Neural cell (in vitro differentiated cells): ENCODE measurements around the gene FHDC1. TPM values are rescaled to one million over a fixed set of nuclear protein-coding genes. Genes with fewer than 3 reads are reported as not detected.

Source experiments
- H2AFZ ChIP-seq: fragments of 200-600, 300-800 bp; sonication (generic), shearing (Covaris generic); 2 replicates; pipeline ENCODE4 v1.6.0; 2014; ENCODE audit warnings: low read depth, mild to moderate bottlenecking, antibody characterized with exemption, low read length, moderate library complexity
- H3F3A ChIP-seq: fragments of 200-600 bp; shearing (Covaris generic); 2 replicates; pipeline ENCODE4 v1.6.1; 2016; ENCODE audit warnings: mild to moderate bottlenecking, moderate library complexity, mixed read lengths, antibody characterized with exemption, low read length; ENCODE audit not compliant: insufficient read depth, poor library complexity, severe bottlenecking
- H3K27ac ChIP-seq: fragments of 200-600, 300-800 bp; sonication (generic), shearing (Covaris generic); 2 replicates; pipeline ENCODE4 v1.5.1; 2014; ENCODE audit warnings: mild to moderate bottlenecking, low read length, moderate library complexity
- H3K27me3 ChIP-seq: fragments of 300-800, 200-600 bp; sonication (generic), shearing (Covaris generic); 2 replicates; pipeline ENCODE4 v1.6.0; 2014; ENCODE audit warnings: mild to moderate bottlenecking, low read depth, low read length, moderate library complexity; ENCODE audit not compliant: insufficient read depth
- H3K36me3 ChIP-seq: fragments of 300-800, 200-600 bp; sonication (generic), shearing (Covaris generic); 2 replicates; pipeline ENCODE4 v1.5.1; 2014; ENCODE audit warnings: mild to moderate bottlenecking, antibody characterized with exemption, low read length, moderate library complexity; ENCODE audit not compliant: insufficient read depth
- H3K4me2 ChIP-seq: fragments of 300-800, 200-600 bp; sonication (generic), shearing (Covaris generic); 2 replicates; pipeline ENCODE4 v1.6.0; 2014; ENCODE audit warnings: mild to moderate bottlenecking, low read length
- H3K4me3 ChIP-seq: fragments of 300-800, 200-600 bp; sonication (generic), shearing (Covaris generic); 2 replicates; pipeline ENCODE4 v1.5.1; 2014; ENCODE audit warnings: mild to moderate bottlenecking, low read length, moderate library complexity
- H3K79me2 ChIP-seq: fragments of 200-600 bp; shearing (Covaris generic); replicated peaks from 2 replicates; pipeline ENCODE4 v1.6.0; 2014; ENCODE audit warnings: mild to moderate bottlenecking, low read length, moderate library complexity; ENCODE audit not compliant: insufficient read depth
- H3K9ac ChIP-seq: fragments of 300-800, 200-600 bp; sonication (generic), shearing (Covaris generic); 2 replicates; pipeline ENCODE4 v1.6.1; 2016; ENCODE audit warnings: mild to moderate bottlenecking, low read length, mixed read lengths
- H3K9me2 ChIP-seq: fragments of 200-600 bp; shearing (Covaris generic); 2 replicates; pipeline ENCODE4 v1.6.1; 2016; ENCODE audit warnings: mild to moderate bottlenecking, low read length, mixed read lengths; ENCODE audit not compliant: insufficient read depth
- H3K9me3 ChIP-seq: fragments of 200-600, 300-800 bp; sonication (generic), shearing (Covaris generic); 2 replicates; pipeline ENCODE4 v1.6.1; 2016; ENCODE audit warnings: mild to moderate bottlenecking, mixed run types, low read length, moderate library complexity, mixed read lengths
- H4K20me1 ChIP-seq: fragments of 200-600 bp; shearing (Covaris generic); 2 replicates; pipeline ENCODE4 v1.6.1; 2016; ENCODE audit warnings: mild to moderate bottlenecking, mixed run types; ENCODE audit not compliant: insufficient read depth
- CTCF ChIP-seq: fragments of 450-650 bp; IDR thresholded peaks from 2 replicates; pipeline ENCODE4 v1.5.1; 2014; ENCODE audit warnings: antibody characterized with exemption, mild to moderate bottlenecking, moderate library complexity; ENCODE audit not compliant: poor library complexity, severe bottlenecking
- EP300 ChIP-seq: fragments of 450-650 bp; conservative IDR thresholded peaks from 2 replicates; pipeline ENCODE4 v1.6.1; 2014; ENCODE audit warnings: antibody characterized with exemption, mild to moderate bottlenecking, moderate library complexity; ENCODE audit not compliant: poor library complexity, severe bottlenecking
- EZH2 ChIP-seq: fragments of 200-600, 300-800 bp; shearing (Covaris generic), sonication (generic); IDR thresholded peaks from 2 replicates; pipeline ENCODE4 v1.6.1; 2014; ENCODE audit warnings: antibody characterized with exemption, low read length, borderline replicate concordance, mild to moderate bottlenecking; ENCODE audit not compliant: insufficient read depth, poor library complexity, severe bottlenecking
- MXI1 ChIP-seq: fragments of 450-650 bp; conservative IDR thresholded peaks from 2 replicates; pipeline ENCODE4 v1.6.1; 2014; ENCODE audit warnings: antibody characterized with exemption, mild to moderate bottlenecking; ENCODE audit not compliant: poor library complexity, severe bottlenecking
- POLR2AphosphoS5 ChIP-seq: IDR thresholded peaks from 2 replicates; pipeline ENCODE4 v1.6.1; 2012
- RAD21 ChIP-seq: fragments of 450-650 bp; conservative IDR thresholded peaks from 2 replicates; pipeline ENCODE4 v1.6.1; 2014; ENCODE audit warnings: antibody characterized with exemption, mild to moderate bottlenecking, moderate library complexity
- REST ChIP-seq: IDR thresholded peaks from 2 replicates; pipeline ENCODE4 v1.6.1; 2012; ENCODE audit warnings: borderline replicate concordance
- SMC3 ChIP-seq: fragments of 450-650 bp; conservative IDR thresholded peaks from 2 replicates; pipeline ENCODE4 v1.6.1; 2014; ENCODE audit warnings: antibody characterized with exemption, mild to moderate bottlenecking, moderate library complexity; ENCODE audit not compliant: poor library complexity
- TAF1 ChIP-seq: IDR thresholded peaks from 2 replicates; pipeline ENCODE4 v1.6.1; 2012; ENCODE audit warnings: low read depth
- polyA plus RNA-seq: library from polyadenylated mRNA; depleted of rRNA; stranded (reverse); fragments of >200 nt; gene quantifications from 2 replicates; pipeline ENCODE4 v1.2.3, GENCODE V29; 2014

Gene FHDC1
- polyA plus RNA-seq, 1 donor from 2014 or later: 11.4 TPM

- H3K9me3 ChIP-seq: no peaks in the 10 kb centered on the region
- no peaks in the 10 kb centered on the region for H3K9me2 ChIP-seq
- H3K9ac ChIP-seq: no peak overlapping the region
- TF ChIP-seq EP300 (no peak), POLR2AphosphoS5 (no peak), REST (no peak), CTCF (no peak), TAF1 (no peak), MXI1 (no peak), EZH2 (no peak)
- no peak overlapping the region for H3K27ac ChIP-seq
- no peak overlapping the region for H3K4me3 ChIP-seq
- H3K79me2 ChIP-seq: no peaks in the 10 kb centered on the region
- H4K20me1 ChIP-seq: no peaks in the 10 kb centered on the region
- no peaks in the 10 kb centered on the region for H3K27me3 ChIP-seq
- H3F3A ChIP-seq: no peaks in the 10 kb centered on the region
- H3K36me3 ChIP-seq: peaks cover 3% of the 10 kb centered on the region
- no peak overlapping the region for H3K4me2 ChIP-seq
- H2AFZ ChIP-seq: no peak overlapping the region
Measured at GRCh38 chr4:152887981-152888380, 48.1 kb upstream of the FHDC1 start.

- no peak overlapping the region for H3K4me3 ChIP-seq
- H3K27ac ChIP-seq: no peak overlapping the region
- H3K9ac ChIP-seq: no peak overlapping the region
- no peaks in the 10 kb centered on the region for H3K27me3 ChIP-seq
- H3K36me3 ChIP-seq: peaks cover 5% of the 10 kb centered on the region
- no peak for TF ChIP-seq CTCF
- no peak for TF ChIP-seq MXI1
- TF ChIP-seq REST: no peak
- no peak for TF ChIP-seq SMC3
- no peak for TF ChIP-seq TAF1
- TF ChIP-seq EP300: no peak
- TF ChIP-seq RAD21: no peak
- TF ChIP-seq POLR2AphosphoS5: no peak
- no peak for TF ChIP-seq EZH2
- H3K9me2 ChIP-seq: no peaks in the 10 kb centered on the region
- no peaks in the 10 kb centered on the region for H3F3A ChIP-seq
- H3K9me3 ChIP-seq: no peaks in the 10 kb centered on the region
- H2AFZ ChIP-seq: no peak overlapping the region
- H3K79me2 ChIP-seq: no peaks in the 10 kb centered on the region
- H3K4me2 ChIP-seq: no peak overlapping the region
- H4K20me1 ChIP-seq: no peaks in the 10 kb centered on the region
Measured at GRCh38 chr4:152892974-152893373, 43.1 kb upstream of the FHDC1 start.
